ENCODE results near the gene ANKRD44.
A peak's percentile ranks its signal among the peaks of the same experiment; 100 is the strongest.
"Not testable (repeated sequence)": the region's sequence is repeated elsewhere in the genome, so short reads cannot be mapped to it uniquely, and the experiment has no call there.

The ANKRD44 gene

DNA sequence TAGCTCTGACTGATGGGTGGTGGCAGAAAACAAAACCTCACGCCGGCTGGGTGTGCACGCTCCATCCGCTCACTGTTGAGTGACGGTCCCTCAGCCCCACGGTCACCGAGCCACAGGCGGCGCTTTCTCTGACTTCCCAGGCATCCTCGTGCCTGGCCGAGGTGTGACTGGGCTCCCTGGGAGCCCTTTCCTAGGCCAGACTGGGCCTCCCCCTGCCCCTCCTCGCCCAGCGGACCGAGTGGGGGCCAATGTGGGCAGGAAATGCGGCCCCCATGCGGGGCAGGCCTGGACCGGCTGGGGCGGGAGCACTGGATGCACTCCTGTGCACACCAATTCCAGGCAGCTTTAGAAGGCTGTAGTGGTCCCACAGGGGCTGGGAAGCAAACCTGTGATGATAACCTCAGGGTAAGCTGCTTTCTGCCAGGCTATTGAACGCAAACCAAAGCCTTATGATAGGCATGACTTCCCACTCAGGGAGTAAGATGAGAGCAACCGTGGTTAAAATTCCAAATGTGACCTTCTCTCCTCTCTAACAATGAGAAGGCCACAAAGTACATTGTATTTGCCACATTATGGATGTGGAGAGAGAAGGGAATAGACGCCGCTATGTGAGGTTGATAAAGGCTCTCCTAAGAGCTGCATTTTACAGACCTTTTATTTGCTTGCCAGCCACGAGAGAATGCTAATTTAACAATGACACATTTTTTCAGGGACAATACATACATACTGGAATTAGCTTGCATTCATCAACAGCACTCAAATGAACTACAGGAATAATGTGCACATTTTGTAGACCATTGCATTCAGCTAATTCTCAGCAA, 300.2 kb downstream of the ANKRD44 start:
- DNase-seq, result no peak

- DNase-seq, result not testable (repeated sequence)
These were observed 301.7 kb downstream of the ANKRD44 start for GRCh38 chr2:197008741-197009341.

DNA sequence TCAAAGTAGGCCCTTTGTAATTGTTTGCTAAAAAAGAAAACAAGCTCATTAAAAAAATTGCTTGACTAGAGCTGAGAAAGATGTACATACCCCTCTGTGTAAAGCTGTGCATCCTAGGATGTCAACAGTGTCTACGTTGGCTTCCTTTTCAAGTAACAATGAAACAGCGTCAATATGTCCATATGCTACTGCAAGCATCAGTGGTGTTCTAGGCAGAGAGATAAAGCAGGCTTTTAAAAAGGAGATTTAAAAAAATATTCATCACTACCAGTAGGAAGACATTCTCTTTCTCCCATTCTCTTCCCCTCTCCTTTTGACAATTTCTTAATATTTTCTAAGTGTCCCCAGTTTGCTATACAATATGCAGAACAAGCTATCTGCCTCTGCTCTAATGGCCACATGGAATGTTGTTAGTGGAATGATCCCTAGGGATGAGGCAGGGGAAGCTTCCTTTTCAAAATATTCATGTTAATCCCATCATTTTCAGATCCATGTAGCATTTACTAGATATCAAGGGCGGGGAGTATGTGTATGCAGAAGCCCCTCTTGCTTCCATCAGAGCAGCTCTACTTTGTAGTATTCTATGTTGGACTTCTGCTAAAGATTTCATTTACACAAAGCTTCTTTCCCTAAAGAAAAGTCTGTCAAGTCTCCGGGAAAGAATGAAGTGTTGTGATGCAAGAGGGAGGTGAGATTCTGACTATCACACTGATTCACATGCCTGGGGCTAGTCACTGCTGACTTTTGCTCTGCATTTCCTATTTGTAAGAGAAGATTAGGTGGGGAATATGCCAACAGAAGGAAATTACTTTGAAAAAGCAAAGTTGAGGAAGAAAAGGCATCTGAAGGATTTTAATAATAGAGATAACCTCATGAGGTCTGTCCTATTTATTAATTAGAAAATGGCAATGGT, 302.6 kb downstream of the ANKRD44 start:
- no peak for DNase-seq

GRCh38 chr2:197001921-197002320, 308.7 kb downstream of the ANKRD44 start:
- no peak for DNase-seq

- no peak for DNase-seq
These were observed 314.7 kb downstream of the ANKRD44 start for GRCh38 chr2:196995757-196996314.

DNA sequence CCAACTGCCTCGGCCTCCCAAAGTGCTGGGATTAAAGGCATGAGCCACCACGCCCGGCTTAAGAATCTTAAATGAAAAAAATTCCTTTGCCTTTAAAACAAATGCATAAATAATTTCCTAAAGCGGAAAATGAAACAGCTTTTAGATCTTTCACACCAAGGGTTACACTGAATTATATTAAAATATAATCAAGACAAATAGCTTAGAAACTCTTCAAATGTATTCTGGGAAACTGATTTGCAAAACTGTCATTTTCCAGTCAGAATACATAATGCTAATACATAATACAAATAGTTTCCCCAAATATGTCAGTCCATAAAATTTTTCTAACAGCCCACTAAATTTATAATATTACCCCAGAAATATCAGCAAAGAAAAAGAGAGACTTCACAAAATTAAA, 315.8 kb downstream of the ANKRD44 start:
- no peak for DNase-seq

- no peak for DNase-seq
These were observed 317.0 kb downstream of the ANKRD44 start for GRCh38 chr2:196993617-196994016.

DNA sequence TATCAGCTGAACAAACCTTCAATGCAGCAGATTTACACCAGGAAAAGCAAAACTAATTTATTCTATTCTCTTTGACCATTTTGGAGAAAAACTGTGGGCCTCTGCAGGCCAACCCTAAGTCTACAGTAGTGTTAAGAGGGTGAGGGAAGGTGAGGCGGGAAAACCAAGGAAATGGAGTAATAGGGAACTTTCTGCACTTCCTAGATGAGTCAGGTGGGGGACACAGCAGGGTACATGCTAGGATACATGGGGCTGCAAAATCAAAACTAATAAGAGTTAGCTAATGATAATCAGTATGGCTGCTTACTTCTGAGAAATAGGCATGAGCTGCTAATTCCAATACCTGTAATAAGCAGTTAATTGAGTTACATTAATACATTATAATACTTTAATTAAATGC, 318.1 kb downstream of the ANKRD44 start:
- DNase-seq, result no peak

- DNase-seq, result no peak
These were observed 319.7 kb downstream of the ANKRD44 start for GRCh38 chr2:196990788-196991461.

DNA sequence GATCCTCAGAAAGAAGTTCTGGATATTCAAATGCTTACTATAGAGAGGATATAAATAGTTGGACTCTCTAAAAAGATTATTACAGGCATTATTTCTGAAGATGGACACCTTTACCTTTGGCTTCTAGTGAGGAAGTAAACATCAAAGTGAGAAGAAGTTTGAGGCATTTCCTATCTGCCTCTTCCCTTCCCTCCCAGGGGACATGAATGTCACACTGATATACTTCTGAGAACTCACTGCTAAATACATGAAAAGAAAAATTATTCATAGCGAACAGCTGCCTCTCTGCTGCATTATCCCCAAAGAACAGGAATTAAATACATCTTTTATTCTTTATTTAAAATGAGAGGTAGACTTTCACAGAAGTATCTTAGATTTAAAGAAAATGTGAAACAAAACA, 320.5 kb downstream of the ANKRD44 start:
- no peak for DNase-seq

GRCh38 chr2:196989496-196989895, 321.1 kb downstream of the ANKRD44 start:
- no peak for DNase-seq

- DNase-seq, result no peak
These were observed 321.9 kb downstream of the ANKRD44 start for GRCh38 chr2:196988639-196989038.

DNA sequence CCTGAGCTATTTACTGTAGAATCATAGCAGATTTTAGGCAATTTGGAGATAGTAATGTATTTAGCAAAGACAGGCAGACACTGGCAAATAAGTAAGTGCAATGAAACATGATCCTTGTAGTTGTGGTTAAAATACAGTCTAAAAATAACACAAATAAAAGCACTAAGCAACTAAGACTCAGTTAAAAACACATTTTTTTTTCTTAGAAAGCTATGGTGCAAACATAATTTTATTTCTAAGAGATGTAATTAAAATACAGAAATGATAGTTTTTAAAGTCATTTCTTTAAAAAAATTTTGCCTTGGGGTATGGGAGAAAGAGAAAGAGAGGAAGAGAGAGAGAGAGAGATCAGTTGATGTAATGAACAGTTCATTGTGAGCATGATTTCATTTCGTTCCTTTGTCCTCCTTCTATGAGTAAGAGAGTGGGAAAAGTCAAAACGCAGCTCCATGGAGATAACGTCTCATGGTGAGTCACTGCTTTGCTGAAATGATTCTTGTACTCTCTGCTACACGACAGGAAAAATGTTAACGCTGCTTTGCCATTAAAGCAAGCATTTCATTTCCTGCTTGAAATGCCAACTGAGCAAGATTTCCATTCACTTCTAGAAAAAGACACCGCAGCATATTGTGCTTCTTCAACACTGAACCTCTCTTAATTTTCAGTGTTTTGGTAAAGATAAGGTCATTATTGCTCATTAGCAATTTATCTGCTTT, 322.8 kb downstream of the ANKRD44 start:
- DNase-seq, result peak; percentile 29

DNA sequence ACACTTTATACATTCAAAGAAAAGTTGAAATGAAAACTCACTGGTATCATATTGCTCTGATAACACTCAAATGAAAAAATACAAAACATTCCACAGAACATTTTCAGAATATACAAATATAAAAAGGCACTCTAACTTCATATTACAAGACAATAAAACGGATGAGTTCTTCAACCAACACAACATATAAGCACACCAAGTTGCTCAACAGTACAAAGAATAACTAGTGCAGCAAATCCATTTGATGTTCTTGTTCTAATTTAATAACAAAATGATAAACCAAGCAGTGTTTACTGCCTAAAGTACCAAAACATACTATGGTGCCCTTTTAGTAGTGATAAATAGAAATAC, 323.3 kb downstream of the ANKRD44 start:
- DNase-seq, result no peak

DNA sequence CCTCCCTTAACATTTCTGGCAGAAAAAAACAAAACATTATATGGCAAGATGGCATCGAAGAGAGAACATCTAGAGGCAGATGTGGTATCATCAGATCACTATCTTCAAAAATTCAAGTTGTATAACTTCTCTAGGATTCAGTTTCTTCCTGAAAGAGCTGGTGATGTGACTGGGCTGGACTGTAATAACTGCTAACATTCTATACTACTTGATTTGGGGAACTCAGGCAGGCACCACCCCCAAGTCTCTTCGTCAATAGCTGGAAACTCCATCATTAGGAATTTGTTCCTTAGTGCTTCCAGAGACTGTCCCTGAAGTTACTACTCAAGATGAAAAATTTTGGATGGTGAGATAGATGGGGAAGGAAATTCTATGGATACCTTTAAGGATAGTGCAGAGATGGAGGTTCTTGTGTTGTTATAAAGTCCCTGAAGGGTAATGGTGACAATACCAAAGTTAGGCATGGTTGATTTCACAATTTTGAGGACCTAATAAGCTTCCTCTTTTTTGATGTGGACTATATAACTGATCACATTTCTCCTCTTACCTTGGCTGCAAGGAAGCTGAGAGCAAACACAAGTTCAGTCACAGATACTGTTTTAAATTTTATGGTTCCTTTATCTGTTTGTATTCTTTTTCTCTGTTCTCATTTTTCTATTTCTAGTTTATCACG, 324.9 kb downstream of the ANKRD44 start:
- no peak for DNase-seq

DNA sequence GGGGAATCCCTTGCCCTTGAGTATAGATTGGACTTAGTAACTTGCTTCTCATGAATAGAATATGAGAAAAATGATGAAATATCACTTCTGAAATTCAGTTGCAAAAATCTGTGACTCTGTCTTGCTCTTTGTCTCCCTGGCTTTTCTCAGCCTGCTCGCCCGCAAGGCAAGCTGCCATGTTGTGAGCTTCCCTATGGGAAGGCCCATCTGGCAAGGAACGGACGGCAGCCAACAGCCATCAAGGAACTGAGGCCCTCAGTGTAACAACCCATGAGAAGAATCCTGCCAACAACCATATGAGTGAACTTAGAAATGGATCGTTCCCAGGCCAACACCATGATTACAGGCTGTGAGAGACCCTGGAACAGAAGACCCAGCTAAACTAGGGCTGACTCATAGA, 325.7 kb downstream of the ANKRD44 start:
- no peak for DNase-seq

GRCh38 chr2:196983934-196984333, 326.6 kb downstream of the ANKRD44 start:
- no peak for DNase-seq

- no peak for DNase-seq
These were observed 330.1 kb downstream of the ANKRD44 start for GRCh38 chr2:196980473-196980872.

DNA sequence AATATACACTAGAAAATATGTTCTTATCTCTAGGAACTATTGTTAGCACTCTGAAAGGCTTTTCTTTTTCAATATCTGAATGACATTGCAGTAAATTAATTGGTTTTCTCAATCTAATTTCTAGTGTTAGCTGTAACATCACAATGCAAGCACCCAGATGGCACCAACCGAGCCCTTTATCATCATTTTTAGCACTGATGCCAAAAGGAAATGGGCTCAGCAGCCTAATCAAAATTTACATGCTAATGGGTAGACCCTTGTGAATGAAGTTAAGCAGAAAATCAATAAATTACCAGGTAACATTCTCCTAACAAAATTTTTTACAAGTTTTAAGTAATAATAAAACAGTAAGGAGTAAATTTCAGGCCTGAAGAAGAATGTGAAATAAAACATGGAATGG, 330.6 kb downstream of the ANKRD44 start:
- no peak for DNase-seq

DNA sequence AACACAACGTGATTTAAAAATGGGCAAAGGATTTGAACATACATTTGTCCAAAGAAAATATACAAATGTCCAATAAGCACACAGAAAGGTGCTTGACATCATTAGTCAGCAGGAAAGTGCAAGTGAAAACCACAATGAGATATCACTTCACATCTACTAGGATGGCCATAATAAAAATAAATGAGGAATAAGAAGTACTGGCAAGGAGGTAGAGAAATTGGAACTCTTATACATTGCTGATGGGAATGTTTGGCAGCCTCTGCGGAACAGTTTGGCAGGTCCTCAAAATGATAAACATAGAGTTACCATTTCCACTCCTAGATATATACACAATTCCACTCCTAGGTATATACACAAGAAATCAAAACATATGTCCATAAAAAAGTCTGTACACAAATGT, 333.1 kb downstream of the ANKRD44 start:
- no peak for DNase-seq

DNA sequence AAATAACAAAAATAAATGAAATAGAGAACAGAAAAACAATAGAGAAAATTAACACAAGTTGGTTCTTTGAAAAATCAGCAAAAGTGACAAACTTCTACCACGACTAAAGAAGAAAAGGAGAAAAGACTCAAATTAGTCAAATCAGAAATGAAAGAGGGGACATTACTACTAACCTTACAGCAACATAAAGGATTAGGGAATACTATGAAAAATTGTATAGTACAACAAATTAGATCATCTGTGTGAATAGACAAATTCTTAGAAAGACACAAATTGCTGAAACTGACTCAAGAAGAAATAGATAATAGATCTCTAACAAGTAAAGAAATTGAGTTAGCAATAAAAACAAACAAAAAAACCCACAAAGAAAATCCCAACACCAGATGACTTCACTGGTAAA, 335.6 kb downstream of the ANKRD44 start:
- no peak for DNase-seq

Measured in CD4-positive, alpha-beta T cell treated with Interleukin-17A for 4 hours (primary cell).